ENCODE measurements around the gene CDCA7.
"Not testable (repeated sequence)": the region's sequence is repeated elsewhere in the genome, so short reads cannot be mapped to it uniquely, and the experiment has no call there.

The CDCA7 gene

DNA sequence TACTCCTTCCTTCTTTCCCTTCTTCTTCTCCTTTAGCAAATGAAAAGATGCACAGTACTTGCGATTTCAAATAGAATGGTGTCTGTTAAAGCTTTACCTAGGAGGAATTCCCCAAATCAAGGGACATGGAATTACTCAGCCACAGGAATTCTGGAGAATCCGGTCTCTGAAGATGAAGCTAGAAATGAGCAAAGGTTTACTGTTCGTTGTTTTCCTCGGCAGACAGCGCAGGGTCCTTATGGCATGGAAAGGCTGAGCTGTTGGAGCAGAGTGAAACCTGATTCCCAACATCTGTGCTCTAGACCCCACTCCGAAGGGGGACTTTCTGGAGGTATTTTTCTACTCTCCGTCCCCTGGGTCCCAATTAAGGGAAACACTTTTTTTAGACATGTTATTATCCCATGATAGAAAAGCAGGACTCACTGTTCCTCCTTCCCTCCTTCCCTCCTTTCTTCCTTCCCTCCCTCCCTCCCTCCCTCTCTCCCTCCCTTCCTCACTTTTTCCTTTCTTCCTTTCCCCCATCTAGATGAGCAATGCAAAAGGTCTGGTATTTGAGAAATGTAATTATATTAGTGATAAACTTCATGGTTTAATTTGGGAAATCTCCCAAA is 47.1 kb downstream of the CDCA7 start:
- H3K4me1 Mint-ChIP-seq (ENCODE audit: low read depth), result peaks cover 7% of the 10 kb centered on the region
- intact Hi-C loops (cut with micrococcal nuclease), result loop anchor here (1.0 to 10.0 kb wide), 5 partner anchors 47 to 943 kb away; no protein-coding TSS in a partner anchor
- H3K27me3 Mint-ChIP-seq, result peaks cover 73% of the 10 kb centered on the region
- no peaks in the 10 kb centered on the region for H3K9me3 Mint-ChIP-seq
- H3K36me3 Mint-ChIP-seq (ENCODE audit: low read depth), result no peaks in the 10 kb centered on the region
- no peak overlapping the region for H3K4me3 Mint-ChIP-seq
- no peak overlapping the region for H3K27ac Mint-ChIP-seq

DNA sequence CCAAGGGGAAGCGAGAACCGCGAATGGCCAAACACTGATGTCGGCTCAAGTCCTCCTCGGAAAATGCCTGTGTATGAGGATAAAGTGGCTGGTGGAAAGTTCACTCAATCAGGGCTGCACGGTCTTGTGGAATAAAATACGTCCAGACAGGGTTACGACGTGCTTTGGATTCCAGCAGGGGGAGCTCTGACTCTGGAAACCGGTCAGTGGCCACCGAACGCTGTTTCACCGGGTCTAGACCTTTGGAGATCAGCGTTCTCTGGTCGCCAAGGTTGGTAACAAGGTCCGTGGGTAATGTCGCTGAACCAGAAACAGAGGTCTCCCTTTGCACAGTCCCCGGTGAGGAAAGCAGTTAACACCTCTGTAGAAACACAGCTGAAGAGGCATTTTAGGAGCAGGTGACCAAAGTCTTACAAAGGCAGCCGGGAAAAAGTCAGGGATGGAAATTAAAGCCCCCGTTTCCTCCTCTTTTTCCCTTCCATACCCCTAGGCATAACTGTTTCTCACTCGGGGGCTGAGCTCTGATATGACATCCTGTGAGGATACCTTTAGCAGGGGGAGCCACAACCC is 47.8 kb downstream of the CDCA7 start:
- H3K36me3 Mint-ChIP-seq (ENCODE audit: low read depth), result no peaks in the 10 kb centered on the region
- H3K27ac Mint-ChIP-seq, result no peak overlapping the region
- H3K27me3 Mint-ChIP-seq, result peaks cover 70% of the 10 kb centered on the region
- H3K9me3 Mint-ChIP-seq, result no peaks in the 10 kb centered on the region
- H3K4me3 Mint-ChIP-seq, result peak overlapping the region; percentile 37
- H3K4me1 Mint-ChIP-seq (ENCODE audit: low read depth), result peaks cover 7% of the 10 kb centered on the region
- intact Hi-C loops (cut with micrococcal nuclease), result loop anchor here (1.0 to 10.0 kb wide), 5 partner anchors 47 to 942 kb away; no protein-coding TSS in a partner anchor

DNA sequence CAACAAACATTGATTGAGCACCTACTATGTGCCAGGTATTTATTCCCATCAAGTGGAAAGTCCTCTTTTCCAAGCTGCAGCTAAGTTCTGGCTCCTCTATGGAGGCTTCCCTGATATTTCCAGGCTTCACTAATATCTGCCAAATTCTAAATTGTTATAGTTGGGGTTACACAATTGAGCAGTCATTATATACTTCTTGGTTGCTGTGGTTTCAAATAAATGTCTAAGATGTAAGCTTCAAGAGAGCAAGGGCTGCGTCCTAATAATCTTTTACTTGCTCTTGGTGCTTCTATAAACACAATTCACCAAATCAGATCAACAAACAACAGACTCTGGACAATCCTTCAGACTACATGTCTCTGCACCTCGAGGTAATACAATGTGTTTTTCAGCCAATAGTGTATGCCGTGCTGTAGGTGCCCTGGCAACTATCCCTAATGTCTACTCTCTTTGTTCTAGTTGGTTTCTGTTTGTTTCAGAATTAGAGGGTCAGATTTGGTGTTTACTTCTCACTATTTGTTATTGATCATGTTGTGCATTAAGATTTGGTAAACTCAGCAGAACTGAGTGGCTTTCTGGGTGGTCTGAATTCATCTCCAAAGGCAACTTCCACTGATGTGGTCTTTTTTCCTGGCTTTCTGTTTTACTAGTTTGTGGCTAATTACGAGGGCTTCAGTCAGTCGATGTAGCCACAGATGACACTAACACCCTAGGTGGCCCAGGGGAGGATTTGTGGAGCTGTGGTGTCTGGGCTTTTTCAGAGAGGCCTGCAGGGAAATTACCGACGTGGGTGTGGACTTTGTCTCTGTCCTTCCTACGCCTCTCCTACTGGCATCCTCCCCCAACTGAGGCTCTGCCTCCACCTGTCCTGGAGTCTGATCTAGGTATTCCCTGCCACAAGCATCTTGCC is 50.4 kb downstream of the CDCA7 start:
- intact Hi-C loops (cut with micrococcal nuclease), result loop anchor here (10.0 kb wide), 2 partner anchors 640 to 680 kb away; no protein-coding TSS in a partner anchor
- no peak overlapping the region for H3K27ac Mint-ChIP-seq
- peaks cover 7% of the 10 kb centered on the region for H3K4me1 Mint-ChIP-seq (ENCODE audit: low read depth)
- no peak overlapping the region for H3K4me3 Mint-ChIP-seq
- H3K9me3 Mint-ChIP-seq, result no peaks in the 10 kb centered on the region
- peaks cover 55% of the 10 kb centered on the region for H3K27me3 Mint-ChIP-seq
- H3K36me3 Mint-ChIP-seq (ENCODE audit: low read depth), result no peaks in the 10 kb centered on the region

DNA sequence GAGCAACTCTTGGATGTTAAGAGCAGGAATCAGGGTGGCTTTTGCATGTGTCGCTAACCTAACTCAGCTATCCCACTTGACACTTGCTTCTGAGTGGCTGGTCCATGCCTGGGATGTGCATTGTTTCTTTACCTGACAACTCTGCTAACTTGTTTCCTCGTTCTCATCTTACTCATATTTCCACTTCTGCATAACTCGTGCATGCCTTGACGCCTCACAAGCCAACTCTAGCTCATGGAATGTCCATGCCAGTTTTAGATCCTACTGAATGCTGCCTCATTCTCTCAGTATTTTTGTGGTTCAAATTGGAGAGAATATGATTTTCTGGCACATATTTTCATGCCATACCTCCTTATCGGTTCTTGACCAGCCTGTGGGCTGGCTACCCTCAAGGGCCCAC is 52.5 kb downstream of the CDCA7 start:
- Mint-ChIP-seq H3K9me3 (no peaks in the 10 kb centered on the region), H3K27me3 (peaks cover 38% of the 10 kb centered on the region), H3K36me3 (ENCODE audit: low read depth) (no peaks in the 10 kb centered on the region), H3K4me3 (no peak overlapping the region), H3K4me1 (ENCODE audit: low read depth) (peaks cover 6% of the 10 kb centered on the region), H3K27ac (no peak overlapping the region)
- intact Hi-C loops (cut with micrococcal nuclease), result loop anchor here (10.0 kb wide), 2 partner anchors 638 to 678 kb away; no protein-coding TSS in a partner anchor

DNA sequence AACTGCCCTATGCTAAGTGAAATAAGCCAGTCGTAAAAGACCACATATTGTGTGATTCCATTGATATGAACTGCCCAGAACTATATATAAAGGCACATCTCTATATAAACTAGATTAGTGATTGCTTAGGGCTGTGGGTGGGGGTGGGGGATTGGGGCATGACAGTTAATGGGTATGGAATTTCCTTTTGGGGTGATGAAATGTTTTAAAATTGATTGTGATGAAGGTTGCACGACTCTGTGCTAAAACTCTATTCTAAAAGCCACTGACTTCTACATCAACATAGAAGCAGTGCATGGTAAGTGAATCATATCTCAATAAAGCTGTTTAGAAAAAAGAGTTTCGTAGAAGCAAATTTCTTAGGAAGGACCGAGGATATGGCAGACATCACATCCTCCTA is 53.0 kb downstream of the CDCA7 start:
- H3K27ac Mint-ChIP-seq, result no peak overlapping the region
- intact Hi-C loops (cut with micrococcal nuclease), result loop anchor here (10.0 kb wide), 2 partner anchors 637 to 677 kb away; no protein-coding TSS in a partner anchor
- H3K4me1 Mint-ChIP-seq (ENCODE audit: low read depth), result peaks cover 1% of the 10 kb centered on the region
- H3K9me3 Mint-ChIP-seq, result no peaks in the 10 kb centered on the region
- H3K4me3 Mint-ChIP-seq, result no peak overlapping the region
- no peaks in the 10 kb centered on the region for H3K36me3 Mint-ChIP-seq (ENCODE audit: low read depth)
- H3K27me3 Mint-ChIP-seq, result peaks cover 36% of the 10 kb centered on the region

DNA sequence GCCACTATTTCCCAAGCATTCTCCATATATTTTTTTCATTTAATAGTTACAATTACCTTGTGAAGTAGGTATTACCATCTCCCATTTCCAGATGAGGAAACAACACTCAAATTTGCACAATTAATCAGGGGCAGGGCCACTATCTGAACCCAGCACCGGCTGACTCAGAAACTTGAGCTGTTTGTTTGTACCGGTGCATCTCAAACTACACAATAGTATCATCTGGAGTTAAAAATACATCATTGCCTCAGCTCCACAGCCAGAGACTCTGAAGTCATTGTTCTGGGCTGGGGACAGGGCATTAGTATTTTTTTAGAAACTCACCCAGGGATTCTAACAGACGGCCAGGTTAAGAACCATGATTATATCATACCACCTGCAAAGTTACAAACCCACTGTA is 55.9 kb downstream of the CDCA7 start:
- Mint-ChIP-seq H3K4me3 (no peak overlapping the region), H3K9me3 (no peaks in the 10 kb centered on the region), H3K4me1 (ENCODE audit: low read depth) (no peaks in the 10 kb centered on the region), H3K36me3 (ENCODE audit: low read depth) (no peaks in the 10 kb centered on the region), H3K27ac (no peak overlapping the region), H3K27me3 (peaks cover 18% of the 10 kb centered on the region)
- intact Hi-C loops (cut with micrococcal nuclease), result no loop called here

DNA sequence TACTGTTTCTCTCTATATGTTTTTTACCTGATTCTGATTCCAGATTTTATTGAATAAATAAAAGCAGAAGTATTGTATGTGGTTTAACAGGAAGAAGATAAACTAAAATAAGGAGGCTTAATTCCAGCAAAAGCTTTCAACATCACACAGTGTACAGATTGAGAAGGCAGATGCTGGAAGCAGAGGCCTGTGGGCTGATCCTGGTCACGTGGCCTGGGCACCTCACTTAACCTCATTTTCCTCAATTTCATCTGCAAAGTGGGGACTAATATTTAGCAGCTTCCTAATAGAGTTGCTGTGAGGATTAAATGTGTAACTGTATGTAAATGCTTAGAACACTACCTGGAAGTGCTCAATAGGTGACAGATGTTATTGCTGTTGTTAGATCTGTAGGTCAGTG is 58.0 kb downstream of the CDCA7 start:
- H3K27me3 Mint-ChIP-seq, result peaks cover 12% of the 10 kb centered on the region
- no peak overlapping the region for H3K27ac Mint-ChIP-seq
- H3K4me1 Mint-ChIP-seq (ENCODE audit: low read depth), result no peaks in the 10 kb centered on the region
- no peak overlapping the region for H3K4me3 Mint-ChIP-seq
- H3K36me3 Mint-ChIP-seq (ENCODE audit: low read depth), result no peaks in the 10 kb centered on the region
- H3K9me3 Mint-ChIP-seq, result no peaks in the 10 kb centered on the region
- intact Hi-C loops (cut with micrococcal nuclease), result no loop called here

DNA sequence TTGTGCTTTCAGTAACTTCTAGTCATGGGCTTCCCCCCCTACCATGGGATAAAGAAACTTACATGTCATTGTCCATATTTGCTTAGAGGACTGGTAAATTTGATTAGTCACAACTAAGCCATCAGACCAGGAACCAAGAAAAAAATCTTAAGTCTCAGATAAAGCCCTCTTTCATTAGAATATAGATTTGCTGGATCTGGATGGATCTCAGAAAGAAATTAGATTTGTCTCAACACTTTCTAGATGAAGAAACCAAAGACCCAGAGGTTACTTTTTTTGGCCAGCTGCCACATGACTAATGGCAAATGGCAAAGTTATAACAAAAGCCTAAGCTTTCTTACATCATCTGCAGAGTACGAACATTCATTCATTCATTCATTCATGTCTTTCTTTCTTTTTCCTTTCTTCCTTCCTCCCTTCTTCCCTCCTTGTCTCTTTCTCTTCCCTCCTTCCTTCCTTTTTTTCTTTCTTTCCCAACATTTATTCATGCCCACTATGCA is 60.2 kb downstream of the CDCA7 start:
- Mint-ChIP-seq H3K27me3 (peaks cover 12% of the 10 kb centered on the region), H3K4me3 (no peak overlapping the region), H3K36me3 (ENCODE audit: low read depth) (no peaks in the 10 kb centered on the region), H3K27ac (no peak overlapping the region), H3K4me1 (ENCODE audit: low read depth) (no peaks in the 10 kb centered on the region), H3K9me3 (no peaks in the 10 kb centered on the region)
- intact Hi-C loops (cut with micrococcal nuclease), result no loop called here

DNA sequence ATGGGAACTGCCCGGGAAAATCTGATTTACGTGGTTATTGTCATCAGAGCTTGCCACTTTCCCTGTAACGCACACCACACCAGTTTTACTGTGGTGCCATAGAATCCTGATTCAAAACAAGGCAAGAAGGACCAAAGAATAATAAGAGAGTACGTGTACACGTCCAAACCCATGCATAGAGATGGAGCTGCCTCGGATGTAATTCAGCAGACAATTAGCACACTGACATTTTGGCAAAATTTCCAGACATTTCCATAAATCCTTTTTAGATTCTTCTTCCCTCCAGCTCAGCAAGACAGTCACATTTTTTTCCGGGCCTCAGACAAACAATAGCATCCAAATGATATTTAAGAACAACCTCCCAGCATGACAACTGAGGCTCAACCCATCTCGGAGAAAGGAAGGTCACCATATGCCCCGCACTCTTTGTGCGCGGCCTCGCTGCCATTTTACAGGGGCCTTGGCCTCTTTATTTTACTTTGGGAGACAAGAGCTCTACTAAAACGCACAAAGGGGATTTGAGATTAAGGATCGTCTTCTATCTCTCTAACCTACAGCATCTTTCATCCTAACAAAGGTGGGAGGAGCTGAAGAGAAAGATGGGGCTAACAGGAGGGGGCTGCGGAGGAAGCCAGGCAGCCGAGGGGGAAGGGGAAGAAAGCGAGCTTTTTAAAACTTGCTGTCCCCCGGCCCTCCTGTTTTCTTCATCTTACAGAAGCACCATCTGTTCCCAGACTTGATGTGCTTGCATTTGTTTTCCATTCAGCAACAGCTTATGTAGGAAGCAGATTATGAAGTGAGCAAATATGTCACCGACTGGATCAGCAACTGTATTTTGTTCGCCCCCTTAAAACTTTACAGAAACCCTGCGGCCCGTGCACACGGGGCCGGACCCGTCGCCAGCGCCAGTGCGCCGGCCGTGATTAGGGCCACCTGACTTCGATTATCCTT is 61.0 kb downstream of the CDCA7 start:
- no peak overlapping the region for H3K27ac Mint-ChIP-seq
- H3K9me3 Mint-ChIP-seq, result no peaks in the 10 kb centered on the region
- H3K4me3 Mint-ChIP-seq, result no peak overlapping the region
- peaks cover 12% of the 10 kb centered on the region for H3K27me3 Mint-ChIP-seq
- H3K4me1 Mint-ChIP-seq (ENCODE audit: low read depth), result no peaks in the 10 kb centered on the region
- intact Hi-C loops (cut with micrococcal nuclease), result no loop called here
- H3K36me3 Mint-ChIP-seq (ENCODE audit: low read depth), result no peaks in the 10 kb centered on the region

DNA sequence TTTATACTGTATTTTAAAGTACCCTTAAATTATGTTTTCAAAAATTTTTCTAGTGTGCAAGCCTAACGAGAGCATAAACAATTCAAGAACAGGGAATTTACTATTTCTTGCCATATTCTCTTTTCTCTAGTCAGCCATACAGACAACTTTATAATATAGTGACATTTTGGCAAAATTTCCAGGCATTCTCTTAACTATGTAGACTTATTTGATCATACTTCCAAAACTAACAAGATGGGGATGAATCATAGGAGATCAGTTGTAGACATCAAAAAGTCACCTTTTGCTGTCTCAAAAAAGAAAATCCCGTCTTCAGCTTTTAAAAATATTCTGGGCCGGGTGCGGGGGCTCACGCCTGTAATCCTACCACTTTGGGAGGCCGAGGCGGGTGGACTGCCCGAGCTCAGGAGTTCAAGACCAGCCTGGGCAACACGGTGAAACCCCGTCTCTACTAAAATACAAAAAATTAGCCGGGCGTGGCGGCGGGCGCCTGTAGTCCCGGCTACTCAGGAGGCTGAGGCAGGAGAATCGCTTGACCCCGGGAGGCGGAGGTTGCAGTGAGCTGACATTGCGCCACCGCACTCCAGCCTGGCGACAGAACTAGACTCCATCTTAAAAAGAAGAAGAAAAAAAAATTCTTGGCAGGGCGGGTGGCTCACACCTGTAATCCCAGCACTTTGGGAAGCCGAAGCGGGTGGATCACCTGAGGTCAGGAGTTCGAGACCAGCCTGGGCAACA is 61.9 kb downstream of the CDCA7 start:
- H3K9me3 Mint-ChIP-seq; intact Hi-C loops (cut with micrococcal nuclease); H3K4me3 Mint-ChIP-seq; H3K27ac Mint-ChIP-seq; H3K4me1 Mint-ChIP-seq (ENCODE audit: low read depth); H3K36me3 Mint-ChIP-seq (ENCODE audit: low read depth): not testable (repeated sequence)
- peaks cover 16% of the 10 kb centered on the region for H3K27me3 Mint-ChIP-seq

DNA sequence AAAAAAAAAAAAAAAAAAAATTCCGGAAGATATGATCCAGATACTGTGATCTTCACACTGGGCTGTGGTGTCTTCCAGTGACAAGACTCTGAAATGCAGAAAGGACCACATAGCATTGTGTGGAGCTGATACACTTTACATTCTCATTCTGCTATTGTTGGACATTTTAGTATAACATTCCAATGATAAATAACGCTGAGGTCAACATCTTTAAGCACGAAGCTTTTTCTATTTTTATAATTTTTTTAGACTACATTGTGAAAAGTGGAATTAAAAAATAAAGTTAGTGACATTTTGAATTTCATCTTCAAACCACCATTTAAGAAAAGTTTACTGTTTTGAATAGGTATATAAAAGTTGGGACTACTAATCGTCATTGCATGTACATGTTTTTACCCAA is 62.7 kb downstream of the CDCA7 start:
- no peaks in the 10 kb centered on the region for H3K9me3 Mint-ChIP-seq
- H3K27ac Mint-ChIP-seq, result no peak overlapping the region
- H3K36me3 Mint-ChIP-seq (ENCODE audit: low read depth), result no peaks in the 10 kb centered on the region
- H3K4me1 Mint-ChIP-seq (ENCODE audit: low read depth), result no peaks in the 10 kb centered on the region
- peaks cover 14% of the 10 kb centered on the region for H3K27me3 Mint-ChIP-seq
- no peak overlapping the region for H3K4me3 Mint-ChIP-seq
- intact Hi-C loops (cut with micrococcal nuclease), result no loop called here

DNA sequence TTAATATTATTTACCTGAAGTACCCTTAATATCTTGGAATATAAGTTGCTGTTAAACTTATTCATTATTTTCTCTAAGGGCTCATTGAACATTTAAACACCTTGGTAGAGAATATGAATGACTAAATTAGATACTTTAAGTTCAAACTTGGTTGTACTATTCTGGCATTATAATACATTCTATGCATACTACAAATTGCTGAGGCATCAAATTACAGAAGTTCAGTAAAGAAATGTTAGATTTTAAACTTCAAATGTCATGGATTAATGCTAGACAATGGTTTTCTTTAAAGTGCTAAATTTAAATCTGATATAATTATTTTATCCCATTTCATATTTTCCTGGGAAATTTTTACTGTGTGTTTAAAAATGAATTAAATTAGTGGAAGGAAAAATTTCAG is 63.1 kb downstream of the CDCA7 start:
- Mint-ChIP-seq H3K27ac (no peak overlapping the region), H3K27me3 (peaks cover 12% of the 10 kb centered on the region), H3K4me1 (ENCODE audit: low read depth) (no peaks in the 10 kb centered on the region), H3K36me3 (ENCODE audit: low read depth) (no peaks in the 10 kb centered on the region), H3K4me3 (no peak overlapping the region), H3K9me3 (no peaks in the 10 kb centered on the region)
- intact Hi-C loops (cut with micrococcal nuclease), result no loop called here
